RKO (cell line): ENCODE results near the gene EPHA5.

Experiments used
- DNase-seq: peaks from one replicate; pipeline ENCODE4 v3.0.0-alpha.2; 2016; ENCODE audit warnings: low spot score

The EPHA5 gene

DNA sequence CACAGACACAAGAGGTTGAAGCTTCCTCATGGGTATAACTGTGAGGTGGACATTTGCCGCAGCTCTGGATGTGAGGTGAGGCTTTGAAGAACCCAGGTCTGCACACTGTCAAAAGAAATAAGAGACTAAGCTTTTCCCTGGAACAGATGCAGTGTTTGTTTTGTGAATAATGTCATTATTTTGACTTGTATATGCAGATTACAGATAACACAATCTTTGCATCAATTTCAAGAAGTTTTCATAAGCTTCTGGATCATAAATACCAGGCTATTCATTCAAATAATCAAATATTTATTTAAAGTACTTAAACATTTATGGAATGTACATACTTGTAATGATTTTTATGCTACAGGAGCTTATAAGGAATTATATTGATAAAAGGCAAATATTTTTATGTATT lies 174.8 kb downstream of the EPHA5 start:
- no peak for DNase-seq

DNA sequence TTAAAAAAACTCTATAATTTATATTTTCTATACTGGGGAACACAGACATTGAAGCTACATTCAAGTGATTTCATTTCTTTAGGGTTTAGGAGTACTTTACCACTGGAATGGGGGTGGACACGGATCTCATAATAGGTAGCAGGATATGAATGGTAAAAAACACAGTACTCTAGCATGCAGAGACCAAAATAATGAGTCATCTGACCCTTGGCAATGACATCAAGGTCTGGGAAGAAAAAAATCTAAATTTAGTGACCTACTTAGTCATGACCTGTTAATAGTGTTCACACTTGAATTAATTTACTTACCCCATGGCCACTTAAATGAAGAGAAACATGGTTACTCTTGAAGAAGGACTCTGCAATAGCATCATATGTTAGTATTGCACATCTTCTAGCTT lies 187.9 kb downstream of the EPHA5 start:
- DNase-seq = peak; percentile 44

DNA sequence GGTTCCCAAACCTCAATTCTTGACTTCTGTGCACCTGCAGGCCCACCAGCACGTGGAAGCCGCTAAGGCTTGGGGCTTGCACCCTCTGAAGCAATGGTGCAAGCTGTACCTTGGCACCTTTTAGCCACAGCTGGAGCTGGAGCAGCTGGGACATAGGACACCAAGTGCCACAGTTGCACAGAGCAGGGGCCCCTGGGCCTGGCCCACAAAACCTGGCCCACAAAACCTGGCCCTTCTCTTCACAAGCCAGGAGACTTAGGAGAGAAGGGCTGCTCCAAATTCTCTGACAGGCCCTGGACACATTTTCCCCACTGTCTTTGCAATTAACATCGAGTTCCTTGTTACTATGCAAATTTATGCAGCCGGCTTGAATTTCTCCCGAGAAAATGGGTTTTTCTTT lies 197.8 kb downstream of the EPHA5 start:
- no peak for DNase-seq

DNA sequence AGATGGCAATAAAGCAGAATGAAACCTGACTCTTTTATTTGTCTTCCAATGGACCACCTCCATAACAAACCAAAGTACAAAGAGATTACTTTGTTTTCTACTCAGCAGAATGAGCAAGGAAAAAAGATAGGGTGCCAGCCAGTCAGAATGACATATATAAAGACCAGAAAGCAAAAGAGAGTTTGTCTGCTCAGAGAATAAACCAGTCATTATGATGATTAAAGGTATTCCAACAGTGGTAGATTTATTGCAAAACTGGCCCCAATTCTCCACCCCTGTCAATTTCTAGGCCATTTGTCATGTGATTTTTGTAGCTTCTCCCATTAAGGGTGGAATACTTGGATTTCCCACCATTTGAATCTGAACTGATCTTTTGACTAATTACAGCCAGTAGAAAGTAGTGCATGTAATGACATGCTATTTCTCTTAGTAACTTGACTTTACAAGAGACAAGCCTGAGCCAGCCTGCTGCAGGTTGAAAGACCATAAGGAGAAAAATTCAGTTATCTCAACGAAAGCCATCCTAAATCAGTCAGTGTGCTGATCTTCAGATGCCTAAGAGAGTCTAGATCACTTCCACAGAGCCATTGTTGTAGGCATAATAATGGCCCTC lies 203.1 kb downstream of the EPHA5 start:
- DNase-seq = no peak

DNA sequence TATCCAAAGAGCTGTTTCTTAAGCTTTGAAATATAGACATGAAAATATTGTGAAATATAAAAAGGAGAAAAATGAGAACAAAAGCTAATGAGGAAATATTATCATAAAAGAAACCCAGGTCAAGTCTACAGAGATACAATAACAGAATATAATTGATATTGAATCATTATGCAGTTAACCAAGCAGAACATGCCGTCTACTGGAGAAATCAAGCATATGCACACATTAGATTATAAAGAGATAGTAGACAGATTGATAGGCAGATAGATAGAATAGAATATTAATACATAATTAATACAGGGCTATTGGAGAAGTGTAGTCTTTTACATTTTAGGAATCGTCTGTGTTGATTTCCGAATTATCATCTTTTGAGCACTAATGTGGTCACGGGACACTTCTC lies 208.5 kb downstream of the EPHA5 start:
- DNase-seq = no peak

DNA sequence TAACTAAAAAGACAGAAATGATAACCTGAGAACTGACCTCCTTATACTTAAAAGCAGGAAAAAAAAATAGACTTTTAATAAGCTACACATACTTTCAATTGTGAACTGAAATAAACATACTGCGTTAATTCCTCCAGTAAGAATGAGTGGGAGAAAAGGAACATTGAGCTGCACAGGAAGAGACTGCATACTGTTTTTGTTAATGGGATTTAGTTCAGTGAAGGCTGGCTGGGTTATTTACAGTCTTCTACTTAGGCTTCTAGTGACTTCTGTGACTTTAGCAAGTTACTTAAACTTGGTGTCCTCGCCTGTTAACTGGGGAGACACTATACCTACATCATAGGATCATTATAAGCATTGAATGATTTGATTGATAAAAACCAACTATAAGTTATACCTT lies 213.3 kb downstream of the EPHA5 start:
- DNase-seq = no peak

DNA sequence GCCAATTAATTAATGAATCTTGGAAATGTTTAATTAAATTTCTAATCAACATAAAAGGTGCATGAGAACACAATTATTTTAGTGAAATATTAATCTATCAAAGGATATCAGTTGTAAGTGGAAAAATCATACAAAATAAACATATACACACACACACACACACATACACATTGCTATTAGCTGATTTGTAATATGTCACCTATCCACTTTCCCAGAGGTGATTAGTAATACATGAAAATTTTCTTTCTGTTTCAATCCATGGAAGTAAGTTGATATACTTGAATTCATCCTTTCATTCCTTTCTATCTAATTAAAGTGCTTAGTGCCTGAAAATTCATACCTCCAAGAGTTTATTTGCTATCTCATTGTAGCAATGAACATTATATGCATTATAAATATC lies 213.7 kb downstream of the EPHA5 start:
- no peak for DNase-seq

DNA sequence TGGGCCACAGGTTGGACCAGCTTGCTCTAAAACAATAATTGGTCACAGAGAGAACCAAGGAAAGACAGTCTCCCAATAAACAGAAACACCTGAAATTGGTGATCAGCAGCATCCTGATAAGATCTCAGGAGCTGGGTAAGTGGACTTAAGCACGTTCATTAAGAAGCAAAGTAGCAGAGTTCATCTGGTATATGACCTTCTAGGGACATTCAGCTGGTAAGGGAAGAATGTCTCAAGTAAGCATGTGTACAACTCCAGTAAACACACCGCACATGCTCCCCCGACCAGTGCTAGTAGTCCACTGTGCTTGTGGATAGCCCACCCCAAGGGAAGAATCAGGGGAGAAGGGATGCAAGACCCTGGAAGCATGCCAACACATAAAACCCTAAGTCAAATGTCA lies 216.9 kb downstream of the EPHA5 start:
- no peak for DNase-seq

DNA sequence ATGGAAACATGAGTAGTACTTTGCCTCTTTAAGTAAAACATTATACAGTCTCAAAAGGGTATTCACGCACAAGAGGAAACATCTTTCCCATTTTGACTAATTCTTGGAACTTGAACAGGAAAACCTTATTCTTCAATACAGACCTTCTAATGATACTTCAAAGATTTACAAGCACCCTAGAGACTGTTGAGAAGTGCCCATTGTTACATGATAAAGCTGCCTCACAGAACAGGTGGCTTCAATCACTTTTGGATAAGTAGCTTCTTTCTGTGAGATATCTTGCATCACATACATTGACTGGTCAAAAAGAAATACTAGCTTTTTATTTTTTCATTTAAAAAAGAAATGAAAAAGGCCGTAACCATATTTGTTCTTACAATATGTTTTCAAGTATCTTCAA lies 219.4 kb downstream of the EPHA5 start:
- DNase-seq = no peak

DNA sequence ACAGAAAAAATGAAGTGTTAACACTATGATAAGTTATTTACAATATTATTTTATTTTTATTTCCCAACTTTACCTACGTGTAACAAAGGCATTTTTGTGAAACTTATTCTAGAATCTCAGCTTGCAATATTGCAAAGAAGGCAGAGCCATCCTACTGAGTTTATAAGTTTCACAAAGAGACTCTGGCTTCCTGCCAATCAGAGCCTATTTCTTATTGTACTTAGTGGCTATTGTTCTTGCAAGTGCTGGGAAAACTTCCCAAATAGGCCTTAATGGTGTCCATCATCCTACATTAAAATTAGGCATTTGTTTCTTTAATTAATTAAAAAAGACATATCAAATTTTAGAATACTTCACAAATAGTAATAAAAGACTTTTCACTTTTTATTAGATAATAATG lies 233.2 kb downstream of the EPHA5 start:
- DNase-seq = no peak

DNA sequence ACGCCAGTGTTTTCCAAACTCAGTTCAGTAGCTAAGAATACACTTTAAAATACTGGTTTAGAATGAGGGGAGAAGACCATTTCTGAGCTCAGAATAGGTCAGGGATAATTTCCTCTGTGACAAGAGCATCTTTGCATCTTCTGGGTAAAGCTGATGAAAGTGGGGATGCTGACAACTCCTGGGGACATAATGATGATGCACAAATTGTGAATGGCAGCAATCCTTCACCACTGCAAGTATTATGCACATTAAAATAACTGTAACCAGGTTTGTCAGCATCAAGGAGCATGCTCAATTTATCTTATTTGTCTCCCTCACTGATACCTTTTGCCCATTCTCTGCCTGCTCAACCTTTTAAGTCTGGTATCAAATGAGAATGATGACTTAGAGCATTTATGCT lies 248.2 kb downstream of the EPHA5 start:
- DNase-seq = no peak

DNA sequence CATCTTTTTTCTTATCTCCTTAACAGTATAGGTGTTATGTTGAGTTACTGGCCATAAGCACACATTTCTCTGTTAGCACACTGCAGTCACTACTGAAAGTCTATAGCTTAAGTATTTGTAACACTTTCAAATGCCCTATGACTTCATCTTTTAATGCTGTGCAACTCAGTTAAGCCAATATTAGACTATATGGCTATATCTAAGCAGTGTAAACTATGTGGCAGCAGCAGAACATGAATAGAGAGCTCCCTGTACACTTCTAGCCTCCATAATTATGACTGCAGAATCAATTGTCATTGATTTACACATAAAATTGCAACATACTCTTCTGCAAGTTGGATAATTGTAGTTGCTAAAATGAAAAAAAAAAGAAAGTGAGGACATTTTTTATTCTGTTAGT lies 250.3 kb downstream of the EPHA5 start:
- DNase-seq = no peak

DNA sequence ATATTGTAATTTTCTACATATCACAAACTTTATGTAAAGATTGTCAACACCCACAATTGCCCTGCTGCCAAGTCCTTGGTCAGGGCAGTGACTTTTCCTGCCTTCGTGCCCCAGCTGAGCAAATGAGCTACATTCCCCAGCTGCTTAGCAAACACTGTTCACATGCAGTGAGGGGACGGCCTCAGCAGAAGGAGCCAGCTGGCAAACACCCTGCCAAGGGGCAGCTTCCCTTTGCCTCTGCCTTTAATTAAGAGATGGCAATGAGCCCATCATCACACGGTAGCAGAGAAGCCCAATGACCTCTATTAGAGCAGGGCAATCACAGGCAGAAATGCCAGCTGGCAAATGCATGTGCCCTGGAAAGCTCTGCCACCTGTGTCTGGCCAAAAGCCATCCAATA lies 253.4 kb downstream of the EPHA5 start:
- no peak for DNase-seq

DNA sequence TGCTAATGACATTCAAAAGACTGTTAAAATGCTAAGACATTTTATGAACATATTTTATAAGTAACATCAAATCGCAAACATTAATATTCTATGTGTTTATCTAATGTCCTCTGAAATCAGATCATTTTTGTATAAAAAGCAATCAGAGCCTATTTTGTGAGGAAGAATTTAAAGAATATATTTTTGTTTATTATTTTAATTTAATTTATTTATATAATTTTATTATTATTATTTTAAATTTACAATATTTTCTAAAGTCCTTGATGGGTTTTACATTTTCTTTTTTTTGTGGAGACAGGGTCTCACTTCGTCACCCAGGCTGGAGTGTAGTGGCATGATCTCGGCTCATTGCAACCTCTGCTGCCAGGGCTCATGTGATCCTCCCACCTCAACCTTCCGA lies 262.8 kb downstream of the EPHA5 start:
- DNase-seq = no peak

DNA sequence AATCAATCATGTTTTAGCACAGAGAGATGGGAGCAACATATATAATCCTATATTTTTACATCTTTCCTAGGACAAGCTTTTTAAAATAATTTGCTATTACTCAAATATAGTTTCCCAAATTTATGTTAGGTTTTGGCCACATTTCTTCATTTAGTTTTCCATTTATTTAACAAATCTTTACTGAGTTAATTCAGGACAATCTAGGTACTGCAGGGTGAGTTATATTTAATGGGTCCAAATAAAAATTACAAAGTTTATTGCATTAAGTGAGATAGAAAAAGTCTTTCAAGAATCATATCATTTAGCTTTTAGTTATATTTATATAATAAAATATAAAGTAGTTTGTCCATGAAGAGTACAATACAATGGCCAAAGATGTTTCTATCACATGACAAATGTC lies 269.2 kb downstream of the EPHA5 start:
- no peak for DNase-seq

DNA sequence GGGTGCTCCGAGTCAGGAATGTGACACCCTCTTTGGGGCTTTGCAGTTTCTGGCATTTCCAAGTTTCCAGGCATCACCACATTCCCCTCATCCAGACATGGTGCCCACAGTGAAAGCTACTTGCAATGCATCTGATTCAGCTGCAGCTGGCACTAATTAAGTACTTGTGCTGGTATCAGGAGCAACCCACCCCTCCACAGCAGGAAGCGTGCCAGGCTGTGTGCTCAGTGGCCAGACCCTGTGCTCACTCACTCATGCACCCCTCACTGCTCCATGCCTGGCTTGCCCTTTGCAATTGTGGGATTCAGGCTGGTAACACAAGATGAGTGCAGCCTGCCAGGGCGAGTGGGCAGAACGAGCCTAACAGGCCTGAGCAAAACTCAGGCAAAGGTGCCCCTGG lies 271.2 kb downstream of the EPHA5 start:
- DNase-seq = no peak

DNA sequence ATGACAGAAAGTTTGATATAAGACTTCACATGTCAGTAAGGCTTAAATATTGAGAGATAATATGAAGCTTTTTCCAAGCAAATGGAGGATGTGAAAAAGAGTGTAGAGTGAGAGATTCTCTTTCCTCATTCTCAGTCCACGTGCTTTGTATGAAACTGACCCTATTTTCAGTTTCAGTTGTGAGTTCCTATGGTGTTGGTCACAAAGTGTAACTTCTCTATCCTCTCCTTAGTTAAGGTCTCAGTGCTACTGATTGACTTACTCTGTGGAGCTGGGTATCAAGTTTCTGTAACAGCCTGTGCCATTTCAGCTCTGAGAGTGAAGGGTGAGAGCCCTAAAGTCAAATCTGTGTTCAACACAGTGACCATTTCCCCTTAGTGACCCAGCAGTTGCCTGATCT lies 277.2 kb downstream of the EPHA5 start:
- DNase-seq = no peak

DNA sequence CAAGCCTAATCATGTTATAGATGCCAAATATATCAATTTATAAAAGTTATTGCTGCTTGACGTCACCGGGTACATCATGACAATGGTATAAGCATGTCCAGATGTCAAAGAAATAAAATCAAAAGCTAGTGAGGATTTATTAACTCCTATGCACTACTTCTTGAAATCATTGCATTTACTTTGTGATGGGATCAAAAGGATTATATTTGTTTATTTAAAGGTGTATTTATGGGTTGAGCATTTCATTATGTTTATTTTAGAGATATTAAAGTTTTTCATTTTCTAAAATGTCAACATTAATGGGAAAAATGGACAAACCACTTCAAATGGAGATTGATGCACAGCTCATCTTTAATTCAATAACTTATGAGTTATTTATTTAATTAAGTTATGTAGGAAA lies 277.8 kb downstream of the EPHA5 start:
- DNase-seq = no peak

DNA sequence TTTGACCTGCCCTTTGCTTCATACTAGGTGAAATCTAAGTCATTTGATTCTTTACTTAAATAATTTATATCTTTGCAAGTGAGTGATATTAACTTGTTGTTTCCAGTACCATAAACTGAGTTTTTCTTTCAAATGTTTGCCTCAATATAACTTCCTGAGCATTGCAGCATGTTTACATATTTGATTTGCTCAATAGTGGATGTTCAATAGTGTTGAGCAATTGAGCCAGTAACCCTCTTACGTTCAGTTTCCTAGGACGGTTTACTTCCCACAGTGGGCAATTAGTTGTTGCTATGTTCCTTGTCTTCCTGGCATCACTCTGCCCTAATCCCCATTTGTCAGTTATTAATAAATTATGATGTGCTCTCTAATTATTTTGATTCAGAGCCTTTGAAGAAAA lies 278.5 kb downstream of the EPHA5 start:
- DNase-seq = no peak

DNA sequence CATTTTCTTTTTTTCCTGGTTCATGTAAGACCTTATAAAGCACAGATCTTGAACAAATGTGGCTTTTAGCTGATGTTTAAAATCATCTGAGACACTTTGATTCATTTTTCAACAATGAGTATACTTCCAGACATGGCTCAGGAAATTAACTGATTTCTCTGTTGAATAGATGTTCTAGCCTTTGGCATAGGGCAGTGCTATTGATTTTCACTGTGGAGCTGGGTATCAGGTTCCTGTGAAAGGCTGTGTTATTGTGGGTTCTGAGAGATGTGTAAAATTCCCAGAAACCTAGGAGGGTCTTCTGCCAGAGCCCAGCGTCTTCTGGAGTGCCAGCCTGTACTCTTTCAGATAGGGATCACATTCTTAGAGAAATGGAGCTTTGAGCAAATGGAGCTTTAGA lies 278.9 kb downstream of the EPHA5 start:
- DNase-seq = no peak

DNA sequence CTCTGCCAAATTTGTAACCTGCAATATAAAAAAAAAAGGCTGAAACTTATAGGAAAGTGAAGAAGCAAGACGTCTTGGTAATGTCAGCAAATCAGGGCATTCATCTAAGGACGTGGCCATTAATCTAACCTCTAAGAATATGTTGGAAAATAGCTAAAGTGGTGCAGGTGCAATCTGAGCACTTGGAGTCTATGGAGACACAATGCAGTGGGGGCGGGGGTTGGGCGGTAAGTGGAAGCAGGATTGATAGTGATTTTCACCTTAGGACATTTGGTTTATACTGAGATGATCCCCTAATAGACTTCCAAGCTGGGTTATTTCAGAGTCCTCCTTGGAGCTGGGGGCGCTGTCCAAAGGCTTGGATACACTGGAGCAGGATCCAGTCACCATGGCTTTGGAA lies 283.4 kb downstream of the EPHA5 start:
- DNase-seq = no peak

DNA sequence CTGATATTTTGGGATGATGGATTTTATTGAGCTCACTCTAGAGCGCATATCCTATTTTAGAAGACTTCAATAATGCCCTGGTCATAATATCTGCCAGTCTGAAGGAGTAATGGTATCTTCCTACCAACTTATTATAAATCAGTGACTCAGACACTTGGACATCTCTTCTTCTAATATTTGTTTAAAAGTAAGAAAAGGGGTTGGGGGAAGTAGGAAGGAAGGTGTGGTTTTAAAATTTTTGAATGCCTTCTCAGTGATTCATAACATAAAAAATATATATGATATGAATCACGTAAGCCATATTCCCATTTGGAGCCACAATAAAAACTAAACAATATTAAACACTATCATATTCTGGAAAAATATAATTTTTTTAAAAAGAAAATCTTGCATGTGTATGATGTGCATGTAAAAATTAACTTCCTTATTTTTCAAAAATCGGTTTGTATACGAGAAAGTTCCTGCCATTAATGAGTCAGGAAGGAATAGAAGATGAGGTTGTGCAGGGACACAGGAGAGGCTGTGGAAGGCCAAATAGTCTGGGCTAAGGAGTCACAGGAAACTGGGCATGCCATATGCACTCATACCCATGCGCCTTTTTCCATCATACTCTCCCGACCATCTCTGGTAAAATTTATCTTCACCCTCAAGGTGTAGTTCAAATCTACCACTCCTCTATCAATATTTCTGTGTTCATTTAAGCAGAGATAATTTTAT lies 286.5 kb downstream of the EPHA5 start:
- peak; percentile 11 for DNase-seq

DNA sequence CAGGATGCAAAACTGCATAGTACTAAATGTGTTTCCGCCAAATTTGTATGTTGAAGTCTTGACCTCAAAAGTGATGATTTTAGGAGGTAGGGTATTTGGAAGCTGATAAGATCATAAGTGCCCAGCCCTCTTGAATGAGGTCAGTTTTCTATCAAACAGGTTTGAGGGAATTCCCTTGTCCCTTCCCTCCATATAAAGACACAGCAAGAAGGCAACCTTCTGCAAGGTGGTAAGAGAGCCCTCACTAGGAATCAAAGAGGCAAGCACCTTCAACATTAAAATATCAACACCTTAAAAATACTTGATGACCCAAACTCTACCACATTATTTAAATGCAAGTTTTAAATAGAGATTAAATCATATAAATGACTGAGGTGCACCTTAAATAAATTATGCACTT lies 288.6 kb downstream of the EPHA5 start:
- DNase-seq = no peak

DNA sequence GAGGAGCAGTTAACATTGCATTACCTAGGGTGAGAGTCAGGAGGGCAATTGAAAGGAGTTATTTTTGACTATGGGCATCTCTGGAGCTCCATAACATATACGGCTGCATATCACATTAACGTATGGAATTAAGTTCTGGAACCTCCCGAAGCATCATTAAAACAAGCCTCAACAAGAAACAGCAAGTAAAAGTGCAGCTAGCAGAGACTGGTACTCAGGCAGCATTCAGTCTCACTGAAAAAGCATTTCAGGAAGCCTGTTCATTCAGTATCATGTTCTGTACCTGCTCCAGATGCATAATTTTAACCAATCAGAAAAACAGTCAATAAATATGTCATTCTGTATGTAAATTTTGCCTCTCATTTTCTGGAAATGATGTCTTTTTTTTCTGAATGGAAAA lies 299.6 kb downstream of the EPHA5 start:
- DNase-seq = no peak
